VCaP (cell line): Measurements from ENCODE around the gene MOCOS.
A peak's percentile ranks its signal among the peaks of the same experiment; 100 is the strongest.

ENCODE experiments used
- H3K27ac ChIP-seq: fragments of 450-650 bp; 2 replicates; pipeline ENCODE4 v1.5.1; 2017
- CTCF ChIP-seq: fragments of 450-650 bp; conservative IDR thresholded peaks from 2 replicates; pipeline ENCODE4 v1.5.1; 2017; ENCODE audit warnings: mild to moderate bottlenecking, moderate library complexity

The MOCOS gene

GRCh38 chr18:36315736-36316135 is 128.4 kb downstream of the MOCOS start:
- peak overlapping the region; percentile 71 for H3K27ac ChIP-seq

GRCh38 chr18:36316246-36316645 is 128.9 kb downstream of the MOCOS start:
- peak overlapping the region; percentile 71; the same call in 1 of the 2 replicates for H3K27ac ChIP-seq
- TF ChIP-seq CTCF = no peak

More at GRCh38 chr18:36315736-36316135, 128.4 kb downstream of the MOCOS start:
- TF ChIP-seq CTCF = no peak
